Measurements from ENCODE around the gene ADAM8.

The ADAM8 gene

GRCh38 chr10:133281084-133281483, 4.4 kb upstream of the ADAM8 start:
- no peak for DNase-seq

GRCh38 chr10:133280391-133281059, 3.9 kb upstream of the ADAM8 start:
- no peak for DNase-seq

GRCh38 chr10:133279326-133280226, 2.9 kb upstream of the ADAM8 start:
- peak in 1 of 2 donors; percentile 7 for DNase-seq

GRCh38 chr10:133278577-133279265, 2.1 kb upstream of the ADAM8 start:
- peak; percentile 71 to 92 for DNase-seq

GRCh38 chr10:133277993-133278576, 1.4 kb upstream of the ADAM8 start:
- no peak for DNase-seq

- DNase-seq: no peak
Observed at GRCh38 chr10:133277277-133277992, 767 bp upstream of the ADAM8 start.

GRCh38 chr10:133276100-133276434, 601 bp downstream of the ADAM8 start:
- no peak for DNase-seq

- DNase-seq: peak in 1 of 2 donors; percentile 64
Observed at GRCh38 chr10:133275684-133276092, 980 bp downstream of the ADAM8 start.

- peak; percentile 40 to 57 for DNase-seq
Observed at GRCh38 chr10:133274751-133275683, 1.7 kb downstream of the ADAM8 start.

GRCh38 chr10:133273534-133274143, 3.0 kb downstream of the ADAM8 start:
- no peak for DNase-seq

- DNase-seq: no peak
Observed at GRCh38 chr10:133272964-133273420, 3.7 kb downstream of the ADAM8 start.

GRCh38 chr10:133272301-133272963, 4.2 kb downstream of the ADAM8 start:
- no peak for DNase-seq

GRCh38 chr10:133271521-133272300, 5.0 kb downstream of the ADAM8 start:
- DNase-seq: no peak

- DNase-seq: no peak
Observed at GRCh38 chr10:133270773-133271297, 5.8 kb downstream of the ADAM8 start.

GRCh38 chr10:133270204-133270603, 6.5 kb downstream of the ADAM8 start:
- no peak for DNase-seq

- DNase-seq: no peak
Observed at GRCh38 chr10:133269367-133269766, 7.3 kb downstream of the ADAM8 start.

GRCh38 chr10:133268532-133268931, 8.1 kb downstream of the ADAM8 start:
- DNase-seq: no peak

GRCh38 chr10:133267829-133268228, 8.8 kb downstream of the ADAM8 start:
- no peak for DNase-seq

- DNase-seq: no peak
Observed at GRCh38 chr10:133267293-133267692, 9.4 kb downstream of the ADAM8 start.

Measured in bone marrow (tissue), 2 donors.